ENCODE results near the gene DHX40.

DNA sequence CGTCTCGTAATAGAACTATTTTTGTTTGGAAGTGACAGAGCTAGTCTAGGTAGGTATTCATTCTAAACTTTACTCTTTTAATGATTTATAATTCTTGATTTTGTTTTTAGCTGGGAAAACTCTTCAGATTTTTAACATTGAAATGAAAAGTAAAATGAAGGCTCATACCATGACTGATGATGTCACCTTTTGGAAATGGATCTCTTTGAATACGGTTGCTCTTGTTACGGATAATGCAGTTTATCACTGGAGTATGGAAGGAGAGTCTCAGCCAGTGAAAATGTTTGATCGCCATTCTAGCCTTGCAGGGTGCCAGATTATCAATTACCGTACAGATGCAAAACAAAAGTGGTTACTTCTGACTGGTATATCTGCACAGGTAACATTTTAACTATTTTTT lies 81.9 kb downstream of the DHX40 start:
- TF ChIP-seq, protein P1, sequence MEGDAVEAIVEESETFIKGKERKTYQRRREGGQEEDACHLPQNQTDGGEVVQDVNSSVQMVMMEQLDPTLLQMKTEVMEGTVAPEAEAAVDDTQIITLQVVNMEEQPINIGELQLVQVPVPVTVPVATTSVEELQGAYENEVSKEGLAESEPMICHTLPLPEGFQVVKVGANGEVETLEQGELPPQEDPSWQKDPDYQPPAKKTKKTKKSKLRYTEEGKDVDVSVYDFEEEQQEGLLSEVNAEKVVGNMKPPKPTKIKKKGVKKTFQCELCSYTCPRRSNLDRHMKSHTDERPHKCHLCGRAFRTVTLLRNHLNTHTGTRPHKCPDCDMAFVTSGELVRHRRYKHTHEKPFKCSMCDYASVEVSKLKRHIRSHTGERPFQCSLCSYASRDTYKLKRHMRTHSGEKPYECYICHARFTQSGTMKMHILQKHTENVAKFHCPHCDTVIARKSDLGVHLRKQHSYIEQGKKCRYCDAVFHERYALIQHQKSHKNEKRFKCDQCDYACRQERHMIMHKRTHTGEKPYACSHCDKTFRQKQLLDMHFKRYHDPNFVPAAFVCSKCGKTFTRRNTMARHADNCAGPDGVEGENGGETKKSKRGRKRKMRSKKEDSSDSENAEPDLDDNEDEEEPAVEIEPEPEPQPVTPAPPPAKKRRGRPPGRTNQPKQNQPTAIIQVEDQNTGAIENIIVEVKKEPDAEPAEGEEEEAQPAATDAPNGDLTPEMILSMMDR (conservative IDR thresholded peaks at IDR 0.05; ENCODE audit: low read length): no peak
- no peak for TF ChIP-seq EZH2phosphoT487 (IDR thresholded peaks at IDR 0.05; ENCODE audit: borderline replicate concordance, low read depth, low read length)

All from OCI-LY7 (cell line).